ENCODE measurements around the gene FBXO47.
"Not testable (repeated sequence)": the region's sequence is repeated elsewhere in the genome, so short reads cannot be mapped to it uniquely, and the experiment has no call there.

Gene FBXO47

GRCh38 chr17:38996660-38997337 lies 29.6 kb upstream of the FBXO47 start:
- Mint-ChIP-seq H3K4me3 (no peak overlapping the region), H3K9me3 (peaks cover 19% of the 10 kb centered on the region), H3K4me1 (peaks cover 7% of the 10 kb centered on the region), H3K27me3 (no peaks in the 10 kb centered on the region), H3K36me3 (ENCODE audit: low read depth) (peaks cover 2% of the 10 kb centered on the region), H3K27ac (no peak overlapping the region)
- no peak for DNase-seq
- ATAC-seq: no peak

GRCh38 chr17:38994026-38994425 lies 26.8 kb upstream of the FBXO47 start:
- Mint-ChIP-seq H3K9me3 (peaks cover 19% of the 10 kb centered on the region), H3K4me3 (no peak overlapping the region), H3K27ac (no peak overlapping the region), H3K36me3 (ENCODE audit: low read depth) (peaks cover 2% of the 10 kb centered on the region), H3K27me3 (no peaks in the 10 kb centered on the region), H3K4me1 (peaks cover 4% of the 10 kb centered on the region)
- no peak for ATAC-seq
- DNase-seq: no peak

- Mint-ChIP-seq H3K27ac (no peak overlapping the region), H3K27me3 (no peaks in the 10 kb centered on the region), H3K4me1 (no peaks in the 10 kb centered on the region), H3K36me3 (ENCODE audit: low read depth) (no peaks in the 10 kb centered on the region), H3K9me3 (no peaks in the 10 kb centered on the region), H3K4me3 (no peak overlapping the region)
- no peak for DNase-seq
- ATAC-seq: no peak
These were observed 17.5 kb upstream of the FBXO47 start for GRCh38 chr17:38984666-38985065.

GRCh38 chr17:38982858-38983746 lies 15.9 kb upstream of the FBXO47 start:
- no peaks in the 10 kb centered on the region for H3K9me3 Mint-ChIP-seq
- no peak overlapping the region for H3K27ac Mint-ChIP-seq
- no peaks in the 10 kb centered on the region for H3K27me3 Mint-ChIP-seq
- H3K36me3 Mint-ChIP-seq (ENCODE audit: low read depth): no peaks in the 10 kb centered on the region
- H3K4me3 Mint-ChIP-seq: no peak overlapping the region
- ATAC-seq (peak; percentile 49), DNase-seq (peak; percentile 40)
- H3K4me1 Mint-ChIP-seq: no peaks in the 10 kb centered on the region

- Mint-ChIP-seq H3K9me3 (no peaks in the 10 kb centered on the region), H3K27ac (no peak overlapping the region), H3K27me3 (no peaks in the 10 kb centered on the region), H3K4me1 (no peaks in the 10 kb centered on the region), H3K4me3 (no peak overlapping the region), H3K36me3 (ENCODE audit: low read depth) (no peaks in the 10 kb centered on the region)
- no peak for DNase-seq
- ATAC-seq: no peak
These were observed 14.4 kb upstream of the FBXO47 start for GRCh38 chr17:38981636-38982035.

GRCh38 chr17:38980490-38981217 lies 13.5 kb upstream of the FBXO47 start:
- Mint-ChIP-seq H3K4me3 (no peak overlapping the region), H3K27ac (no peak overlapping the region), H3K9me3 (no peaks in the 10 kb centered on the region), H3K36me3 (ENCODE audit: low read depth) (no peaks in the 10 kb centered on the region), H3K27me3 (no peaks in the 10 kb centered on the region), H3K4me1 (peaks cover 4% of the 10 kb centered on the region)
- DNase-seq: no peak
- no peak for ATAC-seq

- ATAC-seq (no peak), DNase-seq (no peak)
- Mint-ChIP-seq H3K4me1 (peaks cover 4% of the 10 kb centered on the region), H3K9me3 (no peaks in the 10 kb centered on the region), H3K27ac (no peak overlapping the region), H3K36me3 (ENCODE audit: low read depth) (no peaks in the 10 kb centered on the region), H3K4me3 (no peak overlapping the region), H3K27me3 (no peaks in the 10 kb centered on the region)
These were observed 11.0 kb upstream of the FBXO47 start for GRCh38 chr17:38978180-38978579.

GRCh38 chr17:38976187-38976551 lies 9.0 kb upstream of the FBXO47 start:
- not testable (repeated sequence) for H3K4me1 Mint-ChIP-seq; H3K36me3 Mint-ChIP-seq (ENCODE audit: low read depth); H3K27me3 Mint-ChIP-seq; H3K9me3 Mint-ChIP-seq; DNase-seq; H3K27ac Mint-ChIP-seq; ATAC-seq; H3K4me3 Mint-ChIP-seq

GRCh38 chr17:38970804-38971203 lies 3.6 kb upstream of the FBXO47 start:
- ATAC-seq (no peak), DNase-seq (no peak)
- Mint-ChIP-seq H3K4me1 (peaks cover 9% of the 10 kb centered on the region), H3K4me3 (no peak overlapping the region), H3K36me3 (ENCODE audit: low read depth) (no peaks in the 10 kb centered on the region), H3K9me3 (no peaks in the 10 kb centered on the region), H3K27ac (no peak overlapping the region), H3K27me3 (no peaks in the 10 kb centered on the region)

- ATAC-seq: no peak
- H3K4me3 Mint-ChIP-seq: no peak overlapping the region
- no peaks in the 10 kb centered on the region for H3K27me3 Mint-ChIP-seq
- H3K36me3 Mint-ChIP-seq (ENCODE audit: low read depth): no peaks in the 10 kb centered on the region
- peaks cover 9% of the 10 kb centered on the region for H3K4me1 Mint-ChIP-seq
- no peak overlapping the region for H3K27ac Mint-ChIP-seq
- H3K9me3 Mint-ChIP-seq: no peaks in the 10 kb centered on the region
- no peak for DNase-seq
These were observed 2.9 kb upstream of the FBXO47 start for GRCh38 chr17:38970128-38970527.

- ATAC-seq (no peak), DNase-seq (no peak)
- Mint-ChIP-seq H3K4me1 (peaks cover 9% of the 10 kb centered on the region), H3K27me3 (no peaks in the 10 kb centered on the region), H3K36me3 (ENCODE audit: low read depth) (no peaks in the 10 kb centered on the region), H3K4me3 (no peak overlapping the region), H3K27ac (no peak overlapping the region), H3K9me3 (no peaks in the 10 kb centered on the region)
These were observed 2.1 kb upstream of the FBXO47 start for GRCh38 chr17:38969281-38969680.

- Mint-ChIP-seq H3K4me1 (peaks cover 38% of the 10 kb centered on the region), H3K36me3 (ENCODE audit: low read depth) (no peaks in the 10 kb centered on the region), H3K27me3 (no peaks in the 10 kb centered on the region), H3K4me3 (no peak overlapping the region), H3K9me3 (no peaks in the 10 kb centered on the region), H3K27ac (peak overlapping the region; percentile 23)
- ATAC-seq (no peak), DNase-seq (no peak)
These were observed 5.8 kb downstream of the FBXO47 start for GRCh38 chr17:38961413-38961812.

GRCh38 chr17:38960402-38960801 lies 6.8 kb downstream of the FBXO47 start:
- peaks cover 38% of the 10 kb centered on the region for H3K4me1 Mint-ChIP-seq
- no peak for DNase-seq
- no peaks in the 10 kb centered on the region for H3K27me3 Mint-ChIP-seq
- no peak overlapping the region for H3K27ac Mint-ChIP-seq
- ATAC-seq: no peak
- H3K4me3 Mint-ChIP-seq: no peak overlapping the region
- no peaks in the 10 kb centered on the region for H3K36me3 Mint-ChIP-seq (ENCODE audit: low read depth)
- no peaks in the 10 kb centered on the region for H3K9me3 Mint-ChIP-seq

GRCh38 chr17:38959508-38959907 lies 7.7 kb downstream of the FBXO47 start:
- Mint-ChIP-seq H3K4me1 (peaks cover 38% of the 10 kb centered on the region), H3K27me3 (no peaks in the 10 kb centered on the region), H3K9me3 (no peaks in the 10 kb centered on the region), H3K4me3 (no peak overlapping the region), H3K36me3 (ENCODE audit: low read depth) (no peaks in the 10 kb centered on the region), H3K27ac (no peak overlapping the region)
- DNase-seq (no peak), ATAC-seq (no peak)

- Mint-ChIP-seq H3K4me1 (peaks cover 38% of the 10 kb centered on the region), H3K9me3 (no peaks in the 10 kb centered on the region), H3K27ac (no peak overlapping the region), H3K4me3 (no peak overlapping the region), H3K27me3 (no peaks in the 10 kb centered on the region), H3K36me3 (ENCODE audit: low read depth) (no peaks in the 10 kb centered on the region)
- no peak for ATAC-seq
- DNase-seq: no peak
These were observed 8.4 kb downstream of the FBXO47 start for GRCh38 chr17:38958756-38959155.
